ENCODE measurements around the gene CHURC1. TPM values are rescaled to one million over a fixed set of nuclear protein-coding genes. Genes with fewer than 3 reads are reported as not detected.

The CHURC1 gene
- total RNA-seq, 1 experiment from 2014 or later, result 61.9 TPM

DNA sequence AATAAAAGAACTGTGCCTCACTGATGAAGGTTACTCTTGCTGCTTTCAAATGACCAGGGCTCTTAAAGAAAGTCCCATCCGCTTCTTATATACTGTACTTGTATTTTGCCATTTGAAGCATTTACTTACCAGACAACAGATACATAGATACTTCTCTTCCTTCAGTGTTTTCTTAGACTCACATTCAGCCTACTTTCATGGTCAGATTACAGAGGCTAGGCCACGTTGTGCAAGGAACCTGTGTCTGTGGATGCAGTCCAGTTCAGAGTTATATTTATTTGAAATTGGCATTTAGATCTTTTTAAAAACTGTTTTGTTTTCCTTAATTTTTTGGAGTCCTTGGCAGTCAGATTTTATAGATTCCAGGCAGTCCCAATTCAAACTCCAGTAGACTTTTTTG, 6.2 kb downstream of the CHURC1 start:
- ChIA-PET POLR2A (ENCODE audit: low non-redundant PET) (no interaction called here), CTCF (no interaction called here)
- Histone ChIP-seq H3K36me3 (ENCODE audit: insufficient read depth, low read length, poor library complexity, severe bottlenecking) (peaks cover 17% of the 10 kb centered on the region), H3K4me3 (ENCODE audit: low read depth, low read length, poor library complexity, severe bottlenecking) (no peak overlapping the region), H3K4me1 (ENCODE audit: insufficient read depth, low read length, poor library complexity, severe bottlenecking) (peaks cover 12% of the 10 kb centered on the region), H3K9me3 (ENCODE audit: low read depth, low read length, poor library complexity, severe bottlenecking) (no peaks in the 10 kb centered on the region), H3K27ac (ENCODE audit: low read depth, low read length, poor library complexity, severe bottlenecking) (no peak overlapping the region), H3K27me3 (replicated peaks; ENCODE audit: insufficient read depth, low read depth, low read length, poor library complexity) (no peaks in the 10 kb centered on the region)
- intact Hi-C loops (cut with micrococcal nuclease; ENCODE audit: unreplicated experiment), result no loop called here
- no peak for DNase-seq (ENCODE audit: low spot score)
- TF ChIP-seq, protein P1, sequence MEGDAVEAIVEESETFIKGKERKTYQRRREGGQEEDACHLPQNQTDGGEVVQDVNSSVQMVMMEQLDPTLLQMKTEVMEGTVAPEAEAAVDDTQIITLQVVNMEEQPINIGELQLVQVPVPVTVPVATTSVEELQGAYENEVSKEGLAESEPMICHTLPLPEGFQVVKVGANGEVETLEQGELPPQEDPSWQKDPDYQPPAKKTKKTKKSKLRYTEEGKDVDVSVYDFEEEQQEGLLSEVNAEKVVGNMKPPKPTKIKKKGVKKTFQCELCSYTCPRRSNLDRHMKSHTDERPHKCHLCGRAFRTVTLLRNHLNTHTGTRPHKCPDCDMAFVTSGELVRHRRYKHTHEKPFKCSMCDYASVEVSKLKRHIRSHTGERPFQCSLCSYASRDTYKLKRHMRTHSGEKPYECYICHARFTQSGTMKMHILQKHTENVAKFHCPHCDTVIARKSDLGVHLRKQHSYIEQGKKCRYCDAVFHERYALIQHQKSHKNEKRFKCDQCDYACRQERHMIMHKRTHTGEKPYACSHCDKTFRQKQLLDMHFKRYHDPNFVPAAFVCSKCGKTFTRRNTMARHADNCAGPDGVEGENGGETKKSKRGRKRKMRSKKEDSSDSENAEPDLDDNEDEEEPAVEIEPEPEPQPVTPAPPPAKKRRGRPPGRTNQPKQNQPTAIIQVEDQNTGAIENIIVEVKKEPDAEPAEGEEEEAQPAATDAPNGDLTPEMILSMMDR (conservative IDR thresholded peaks at IDR 0.05; ENCODE audit: low read depth, low read length), result no peak
- TF ChIP-seq EZH2 (IDR thresholded peaks at IDR 0.05; ENCODE audit: borderline replicate concordance, low read depth, low read length, poor library complexity, severe bottlenecking), result no peak
- no TSS peak for BruUV-seq (replicated peaks)

DNA sequence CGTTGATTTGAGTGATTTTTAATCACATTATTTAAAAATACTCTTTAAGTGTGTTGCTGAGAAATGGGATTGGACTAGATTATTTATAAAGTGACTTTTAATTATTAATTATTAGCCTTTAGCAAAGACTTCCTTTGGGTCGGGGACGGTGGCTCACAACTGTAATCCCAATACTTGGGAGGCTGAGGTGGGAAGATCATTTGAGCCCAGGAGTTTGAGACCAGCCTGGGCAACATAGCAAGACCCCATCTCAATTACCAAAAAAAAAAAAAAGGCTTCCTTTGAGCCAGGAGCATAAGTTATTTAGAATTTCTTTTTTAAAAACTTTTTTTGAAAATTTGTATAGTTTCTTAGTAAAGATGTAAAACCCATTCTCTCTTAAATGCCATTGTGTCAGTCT, 8.8 kb downstream of the CHURC1 start:
- CTCF ChIA-PET, result no interaction called here

DNA sequence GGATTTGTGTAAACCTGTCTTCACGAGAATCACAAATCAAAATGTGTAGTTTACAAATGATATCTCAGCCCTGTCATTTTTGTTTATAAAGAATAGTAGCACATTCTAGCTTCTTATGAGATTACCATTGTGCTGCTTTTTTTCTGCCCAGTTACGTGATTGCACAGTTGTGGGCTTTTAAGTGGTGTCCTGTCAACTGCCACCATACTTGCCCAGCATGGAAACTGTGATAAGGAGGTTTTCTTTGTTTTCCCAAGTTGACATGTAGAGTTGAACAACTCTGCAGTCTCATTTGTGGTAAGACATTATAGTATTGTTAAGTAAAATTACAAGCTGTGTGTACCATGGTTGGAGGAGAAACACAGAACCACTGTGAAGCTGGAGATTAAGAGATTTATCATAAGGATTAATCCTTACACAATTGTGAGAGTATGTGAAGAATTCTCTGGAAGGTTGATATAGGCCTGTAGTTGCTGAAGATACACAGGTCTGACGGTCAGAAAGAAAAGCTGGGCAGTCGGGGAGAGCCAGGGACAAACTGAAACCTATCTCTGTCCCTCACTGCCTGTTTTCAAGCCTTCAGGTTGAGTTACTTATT, 12.2 kb downstream of the CHURC1 start:
- Histone ChIP-seq H3K27me3 (replicated peaks; ENCODE audit: insufficient read depth, low read depth, low read length, poor library complexity) (no peaks in the 10 kb centered on the region), H3K27ac (ENCODE audit: low read depth, low read length, poor library complexity, severe bottlenecking) (no peak overlapping the region), H3K9me3 (ENCODE audit: low read depth, low read length, poor library complexity, severe bottlenecking) (no peaks in the 10 kb centered on the region), H3K36me3 (ENCODE audit: insufficient read depth, low read length, poor library complexity, severe bottlenecking) (peaks cover 44% of the 10 kb centered on the region), H3K4me1 (ENCODE audit: insufficient read depth, low read length, poor library complexity, severe bottlenecking) (peaks cover 9% of the 10 kb centered on the region), H3K4me3 (ENCODE audit: low read depth, low read length, poor library complexity, severe bottlenecking) (no peak overlapping the region)
- BruUV-seq (replicated peaks), result no TSS peak
- intact Hi-C loops (cut with micrococcal nuclease; ENCODE audit: unreplicated experiment), result no loop called here
- TF ChIP-seq EZH2 (IDR thresholded peaks at IDR 0.05; ENCODE audit: borderline replicate concordance, low read depth, low read length, poor library complexity, severe bottlenecking), result no peak
- TF ChIP-seq, protein P1 (conservative IDR thresholded peaks at IDR 0.05; ENCODE audit: low read depth, low read length), result no peak
- no peak for DNase-seq (ENCODE audit: low spot score)
- CTCF ChIA-PET, result no interaction called here
- POLR2A ChIA-PET (ENCODE audit: low non-redundant PET), result interaction anchor here (0.5 kb wide), 1 partner anchor 10 kb away, joined by 14 read pairs; no protein-coding TSS in a partner anchor

More for the DNA sequence above, 8.8 kb downstream of the CHURC1 start:
- intact Hi-C loops (cut with micrococcal nuclease; ENCODE audit: unreplicated experiment), result no loop called here
- Histone ChIP-seq H3K4me3 (ENCODE audit: low read depth, low read length, poor library complexity, severe bottlenecking) (no peak overlapping the region), H3K4me1 (ENCODE audit: insufficient read depth, low read length, poor library complexity, severe bottlenecking) (peaks cover 11% of the 10 kb centered on the region), H3K36me3 (ENCODE audit: insufficient read depth, low read length, poor library complexity, severe bottlenecking) (peaks cover 28% of the 10 kb centered on the region), H3K27ac (ENCODE audit: low read depth, low read length, poor library complexity, severe bottlenecking) (no peak overlapping the region), H3K9me3 (ENCODE audit: low read depth, low read length, poor library complexity, severe bottlenecking) (no peaks in the 10 kb centered on the region), H3K27me3 (replicated peaks; ENCODE audit: insufficient read depth, low read depth, low read length, poor library complexity) (no peaks in the 10 kb centered on the region)
- no TSS peak for BruUV-seq (replicated peaks)
- DNase-seq (ENCODE audit: low spot score), result no peak
- TF ChIP-seq, protein P1 (conservative IDR thresholded peaks at IDR 0.05; ENCODE audit: low read depth, low read length), result no peak
- POLR2A ChIA-PET (ENCODE audit: low non-redundant PET), result no interaction called here

Data from A673 (cell line).